Measurements from ENCODE around the gene PRKX.
A peak's percentile ranks its signal among the peaks of the same experiment; 100 is the strongest.
"Not testable (repeated sequence)": the region's sequence is repeated elsewhere in the genome, so short reads cannot be mapped to it uniquely, and the experiment has no call there.

The PRKX gene

GRCh38 chrX:3712051-3712869 is 1.2 kb downstream of the PRKX start:
- Histone ChIP-seq H3K4me3 (ENCODE audit: low read depth in 1 of 5, low read length in 5 of 5) (peak overlapping the region; percentile 60 to 72 (median 65)), H3K36me3 (ENCODE audit: control insufficient read depth in 5 of 5, insufficient read depth in 5 of 5, low read length in 5 of 5) (no peaks in the 10 kb centered on the region), H3K27ac (ENCODE audit: low read depth, low read length) (peak overlapping the region; percentile 54), H3K9ac (ENCODE audit: low read length in 5 of 5) (peak overlapping the region in 4 of 5 donors; percentile 10 to 68 (median 61)), H3K9me3 (ENCODE audit: control insufficient read depth in 5 of 5, low read length in 5 of 5) (no peaks in the 10 kb centered on the region), H3K4me1 (ENCODE audit: control insufficient read depth in 5 of 5, insufficient read depth in 5 of 5, low read length in 5 of 5) (peaks cover 0 to 25% (median 20%) of the 10 kb centered on the region in 5 donors), H3K27me3 (ENCODE audit: control insufficient read depth in 5 of 5, insufficient read depth in 4 of 5, low read length in 5 of 5) (peaks cover 0 to 6% (median 0%) of the 10 kb centered on the region in 5 donors)

GRCh38 chrX:3711331-3711917 is 2.0 kb downstream of the PRKX start:
- Histone ChIP-seq H3K9ac (ENCODE audit: low read length in 5 of 5) (peak overlapping the region in 3 of 5 donors; percentile 10 to 66 (median 45)), H3K4me3 (ENCODE audit: low read depth in 1 of 5, low read length in 5 of 5) (peak overlapping the region; percentile 60 to 72 (median 65)), H3K27ac (ENCODE audit: low read depth, low read length) (peak overlapping the region; percentile 54)

GRCh38 chrX:3707673-3708274 is 5.7 kb downstream of the PRKX start:
- not testable (repeated sequence) for H3K9me3 ChIP-seq (ENCODE audit: control insufficient read depth in 5 of 5, low read length in 5 of 5); H3K36me3 ChIP-seq (ENCODE audit: control insufficient read depth in 5 of 5, insufficient read depth in 5 of 5, low read length in 5 of 5); H3K27me3 ChIP-seq (ENCODE audit: control insufficient read depth in 5 of 5, insufficient read depth in 4 of 5, low read length in 5 of 5); H3K27ac ChIP-seq (ENCODE audit: low read depth, low read length); H3K9ac ChIP-seq (ENCODE audit: low read length in 5 of 5); H3K4me3 ChIP-seq (ENCODE audit: low read depth in 1 of 5, low read length in 5 of 5)
- peaks cover 0 to 19% (median 15%) of the 10 kb centered on the region in 5 donors for H3K4me1 ChIP-seq (ENCODE audit: control insufficient read depth in 5 of 5, insufficient read depth in 5 of 5, low read length in 5 of 5)

More at GRCh38 chrX:3711331-3711917, 2.0 kb downstream of the PRKX start:
- no peaks in the 10 kb centered on the region for H3K9me3 ChIP-seq (ENCODE audit: control insufficient read depth in 5 of 5, low read length in 5 of 5)
- peaks cover 0 to 6% (median 0%) of the 10 kb centered on the region in 5 donors for H3K27me3 ChIP-seq (ENCODE audit: control insufficient read depth in 5 of 5, insufficient read depth in 4 of 5, low read length in 5 of 5)
- H3K4me1 ChIP-seq (ENCODE audit: control insufficient read depth in 5 of 5, insufficient read depth in 5 of 5, low read length in 5 of 5) = peaks cover 0 to 25% (median 20%) of the 10 kb centered on the region in 5 donors
- H3K36me3 ChIP-seq (ENCODE audit: control insufficient read depth in 5 of 5, insufficient read depth in 5 of 5, low read length in 5 of 5) = no peaks in the 10 kb centered on the region

- no peak overlapping the region for H3K4me3 ChIP-seq (ENCODE audit: low read depth in 1 of 5, low read length in 5 of 5)
- H3K27ac ChIP-seq (ENCODE audit: low read depth, low read length) = no peak overlapping the region
- peaks cover 0 to 2% (median 0%) of the 10 kb centered on the region in 5 donors for H3K36me3 ChIP-seq (ENCODE audit: control insufficient read depth in 5 of 5, insufficient read depth in 5 of 5, low read length in 5 of 5)
- H3K9ac ChIP-seq (ENCODE audit: low read length in 5 of 5) = no peak overlapping the region
- peaks cover 0 to 6% (median 3%) of the 10 kb centered on the region in 5 donors for H3K4me1 ChIP-seq (ENCODE audit: control insufficient read depth in 5 of 5, insufficient read depth in 5 of 5, low read length in 5 of 5)
- peaks cover 0 to 2% (median 0%) of the 10 kb centered on the region in 5 donors for H3K27me3 ChIP-seq (ENCODE audit: control insufficient read depth in 5 of 5, insufficient read depth in 4 of 5, low read length in 5 of 5)
- no peaks in the 10 kb centered on the region for H3K9me3 ChIP-seq (ENCODE audit: control insufficient read depth in 5 of 5, low read length in 5 of 5)
Observed at GRCh38 chrX:3706481-3706880, 7.0 kb downstream of the PRKX start.

- not testable (repeated sequence) for H3K4me3 ChIP-seq (ENCODE audit: low read depth in 1 of 5, low read length in 5 of 5); H3K36me3 ChIP-seq (ENCODE audit: control insufficient read depth in 5 of 5, insufficient read depth in 5 of 5, low read length in 5 of 5); H3K9me3 ChIP-seq (ENCODE audit: control insufficient read depth in 5 of 5, low read length in 5 of 5); H3K9ac ChIP-seq (ENCODE audit: low read length in 5 of 5); H3K27me3 ChIP-seq (ENCODE audit: control insufficient read depth in 5 of 5, insufficient read depth in 4 of 5, low read length in 5 of 5); H3K4me1 ChIP-seq (ENCODE audit: control insufficient read depth in 5 of 5, insufficient read depth in 5 of 5, low read length in 5 of 5); H3K27ac ChIP-seq (ENCODE audit: low read depth, low read length)
Observed at GRCh38 chrX:3703251-3703650, 10.2 kb downstream of the PRKX start.

GRCh38 chrX:3702095-3702494 is 11.4 kb downstream of the PRKX start:
- not testable (repeated sequence) for H3K27ac ChIP-seq (ENCODE audit: low read depth, low read length); H3K4me3 ChIP-seq (ENCODE audit: low read depth in 1 of 5, low read length in 5 of 5); H3K9ac ChIP-seq (ENCODE audit: low read length in 5 of 5); H3K27me3 ChIP-seq (ENCODE audit: control insufficient read depth in 5 of 5, insufficient read depth in 4 of 5, low read length in 5 of 5); H3K9me3 ChIP-seq (ENCODE audit: control insufficient read depth in 5 of 5, low read length in 5 of 5); H3K36me3 ChIP-seq (ENCODE audit: control insufficient read depth in 5 of 5, insufficient read depth in 5 of 5, low read length in 5 of 5)
- peaks cover 0 to 15% (median 3%) of the 10 kb centered on the region in 5 donors for H3K4me1 ChIP-seq (ENCODE audit: control insufficient read depth in 5 of 5, insufficient read depth in 5 of 5, low read length in 5 of 5)

- H3K4me1 ChIP-seq (ENCODE audit: control insufficient read depth in 5 of 5, insufficient read depth in 5 of 5, low read length in 5 of 5) = peaks cover 0 to 15% (median 3%) of the 10 kb centered on the region in 5 donors
- H3K36me3 ChIP-seq (ENCODE audit: control insufficient read depth in 5 of 5, insufficient read depth in 5 of 5, low read length in 5 of 5); H3K9ac ChIP-seq (ENCODE audit: low read length in 5 of 5); H3K9me3 ChIP-seq (ENCODE audit: control insufficient read depth in 5 of 5, low read length in 5 of 5); H3K4me3 ChIP-seq (ENCODE audit: low read depth in 1 of 5, low read length in 5 of 5); H3K27ac ChIP-seq (ENCODE audit: low read depth, low read length); H3K27me3 ChIP-seq (ENCODE audit: control insufficient read depth in 5 of 5, insufficient read depth in 4 of 5, low read length in 5 of 5): not testable (repeated sequence)
Observed at GRCh38 chrX:3701445-3701928, 12.0 kb downstream of the PRKX start.

GRCh38 chrX:3699821-3700381 is 13.5 kb downstream of the PRKX start:
- peaks cover 0 to 2% (median 0%) of the 10 kb centered on the region in 5 donors for H3K36me3 ChIP-seq (ENCODE audit: control insufficient read depth in 5 of 5, insufficient read depth in 5 of 5, low read length in 5 of 5)
- peak overlapping the region in 3 of 5 donors; percentile 33 to 56 (median 48) for H3K9ac ChIP-seq (ENCODE audit: low read length in 5 of 5)
- peak overlapping the region; percentile 65 for H3K27ac ChIP-seq (ENCODE audit: low read depth, low read length)
- peak overlapping the region; percentile 46 to 61 (median 56) for H3K4me3 ChIP-seq (ENCODE audit: low read depth in 1 of 5, low read length in 5 of 5)
- peaks cover 0 to 15% (median 5%) of the 10 kb centered on the region in 5 donors for H3K4me1 ChIP-seq (ENCODE audit: control insufficient read depth in 5 of 5, insufficient read depth in 5 of 5, low read length in 5 of 5)
- no peaks in the 10 kb centered on the region for H3K9me3 ChIP-seq (ENCODE audit: control insufficient read depth in 5 of 5, low read length in 5 of 5)
- H3K27me3 ChIP-seq (ENCODE audit: control insufficient read depth in 5 of 5, insufficient read depth in 4 of 5, low read length in 5 of 5) = no peaks in the 10 kb centered on the region

- Histone ChIP-seq H3K4me3 (ENCODE audit: low read depth in 1 of 5, low read length in 5 of 5) (no peak overlapping the region), H3K9me3 (ENCODE audit: control insufficient read depth in 5 of 5, low read length in 5 of 5) (peaks cover 0 to 2% (median 0%) of the 10 kb centered on the region in 5 donors), H3K27me3 (ENCODE audit: control insufficient read depth in 5 of 5, insufficient read depth in 4 of 5, low read length in 5 of 5) (no peaks in the 10 kb centered on the region), H3K27ac (ENCODE audit: low read depth, low read length) (no peak overlapping the region), H3K36me3 (ENCODE audit: control insufficient read depth in 5 of 5, insufficient read depth in 5 of 5, low read length in 5 of 5) (no peaks in the 10 kb centered on the region), H3K4me1 (ENCODE audit: control insufficient read depth in 5 of 5, insufficient read depth in 5 of 5, low read length in 5 of 5) (peaks cover 0 to 15% (median 5%) of the 10 kb centered on the region in 5 donors), H3K9ac (ENCODE audit: low read length in 5 of 5) (no peak overlapping the region)
Observed at GRCh38 chrX:3697701-3698279, 15.7 kb downstream of the PRKX start.
